ENCODE data around the gene MAN2B2.

MAN2B2 gene

DNA sequence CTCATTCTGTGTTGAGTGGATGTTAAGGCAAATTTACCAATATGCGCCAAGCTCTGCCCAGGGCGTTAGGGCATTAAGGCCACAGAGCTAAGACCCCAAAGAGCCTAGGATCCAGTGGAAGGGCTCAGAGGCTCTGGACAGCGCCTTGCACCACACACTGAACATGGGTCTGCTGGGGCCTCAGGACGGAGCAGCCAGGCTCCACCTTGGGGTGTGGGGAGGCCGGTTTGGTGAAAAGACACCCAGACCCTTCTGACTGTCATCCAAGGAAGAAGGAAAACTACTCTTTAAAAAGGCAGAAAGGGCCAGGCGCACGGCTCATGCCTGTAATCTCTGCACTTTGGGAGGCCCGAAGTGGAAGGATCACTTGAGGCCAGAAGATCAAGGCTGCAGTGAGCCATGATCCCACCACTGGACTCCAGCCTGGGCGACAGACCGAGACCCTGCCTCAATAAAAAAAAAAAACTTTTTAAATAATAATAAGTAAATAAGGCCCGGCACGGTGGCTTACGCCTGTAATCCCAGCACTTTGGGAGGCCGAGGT lies 64.2 kb downstream of the MAN2B2 start:
- peaks cover 17% of the 10 kb centered on the region for H3K79me2 ChIP-seq (ENCODE audit: insufficient read depth, low read length)
- no peaks in the 10 kb centered on the region for H3K9me3 ChIP-seq (ENCODE audit: insufficient read depth, low read length)
- no peak overlapping the region for H3K27ac ChIP-seq (ENCODE audit: low read depth, low read length)
- H3K9me2 ChIP-seq (replicated peaks; ENCODE audit: insufficient read depth, low read length) = no peaks in the 10 kb centered on the region
- H3K4me3 ChIP-seq (ENCODE audit: insufficient read depth, low read length, poor library complexity, severe bottlenecking) = no peak overlapping the region
- no peak overlapping the region for H3K4me2 ChIP-seq (ENCODE audit: low read depth, low read length, poor library complexity, severe bottlenecking)
- H3K27me3 ChIP-seq (ENCODE audit: low read length) = no peaks in the 10 kb centered on the region
- H4K20me1 ChIP-seq (ENCODE audit: low read depth, low read length) = peaks cover 18% of the 10 kb centered on the region; the same call in 1 of the 2 replicates
- TF ChIP-seq EZH2phosphoT487 (conservative IDR thresholded peaks at IDR 0.05; ENCODE audit: low read length) = no peak
- TF ChIP-seq, protein P1, sequence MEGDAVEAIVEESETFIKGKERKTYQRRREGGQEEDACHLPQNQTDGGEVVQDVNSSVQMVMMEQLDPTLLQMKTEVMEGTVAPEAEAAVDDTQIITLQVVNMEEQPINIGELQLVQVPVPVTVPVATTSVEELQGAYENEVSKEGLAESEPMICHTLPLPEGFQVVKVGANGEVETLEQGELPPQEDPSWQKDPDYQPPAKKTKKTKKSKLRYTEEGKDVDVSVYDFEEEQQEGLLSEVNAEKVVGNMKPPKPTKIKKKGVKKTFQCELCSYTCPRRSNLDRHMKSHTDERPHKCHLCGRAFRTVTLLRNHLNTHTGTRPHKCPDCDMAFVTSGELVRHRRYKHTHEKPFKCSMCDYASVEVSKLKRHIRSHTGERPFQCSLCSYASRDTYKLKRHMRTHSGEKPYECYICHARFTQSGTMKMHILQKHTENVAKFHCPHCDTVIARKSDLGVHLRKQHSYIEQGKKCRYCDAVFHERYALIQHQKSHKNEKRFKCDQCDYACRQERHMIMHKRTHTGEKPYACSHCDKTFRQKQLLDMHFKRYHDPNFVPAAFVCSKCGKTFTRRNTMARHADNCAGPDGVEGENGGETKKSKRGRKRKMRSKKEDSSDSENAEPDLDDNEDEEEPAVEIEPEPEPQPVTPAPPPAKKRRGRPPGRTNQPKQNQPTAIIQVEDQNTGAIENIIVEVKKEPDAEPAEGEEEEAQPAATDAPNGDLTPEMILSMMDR (IDR thresholded peaks at IDR 0.05; ENCODE audit: insufficient read depth, low read length, poor library complexity, severe bottlenecking) = no peak
- peaks cover 5% of the 10 kb centered on the region; the same call in 1 of the 2 replicates for H3F3A ChIP-seq (ENCODE audit: insufficient read depth)
- H2AFZ ChIP-seq (ENCODE audit: low read depth, low read length, severe bottlenecking) = no peak overlapping the region
- no peak overlapping the region for H3K9ac ChIP-seq (ENCODE audit: low read length)
- peaks cover 16% of the 10 kb centered on the region for H3K36me3 ChIP-seq (ENCODE audit: low read length)

DNA sequence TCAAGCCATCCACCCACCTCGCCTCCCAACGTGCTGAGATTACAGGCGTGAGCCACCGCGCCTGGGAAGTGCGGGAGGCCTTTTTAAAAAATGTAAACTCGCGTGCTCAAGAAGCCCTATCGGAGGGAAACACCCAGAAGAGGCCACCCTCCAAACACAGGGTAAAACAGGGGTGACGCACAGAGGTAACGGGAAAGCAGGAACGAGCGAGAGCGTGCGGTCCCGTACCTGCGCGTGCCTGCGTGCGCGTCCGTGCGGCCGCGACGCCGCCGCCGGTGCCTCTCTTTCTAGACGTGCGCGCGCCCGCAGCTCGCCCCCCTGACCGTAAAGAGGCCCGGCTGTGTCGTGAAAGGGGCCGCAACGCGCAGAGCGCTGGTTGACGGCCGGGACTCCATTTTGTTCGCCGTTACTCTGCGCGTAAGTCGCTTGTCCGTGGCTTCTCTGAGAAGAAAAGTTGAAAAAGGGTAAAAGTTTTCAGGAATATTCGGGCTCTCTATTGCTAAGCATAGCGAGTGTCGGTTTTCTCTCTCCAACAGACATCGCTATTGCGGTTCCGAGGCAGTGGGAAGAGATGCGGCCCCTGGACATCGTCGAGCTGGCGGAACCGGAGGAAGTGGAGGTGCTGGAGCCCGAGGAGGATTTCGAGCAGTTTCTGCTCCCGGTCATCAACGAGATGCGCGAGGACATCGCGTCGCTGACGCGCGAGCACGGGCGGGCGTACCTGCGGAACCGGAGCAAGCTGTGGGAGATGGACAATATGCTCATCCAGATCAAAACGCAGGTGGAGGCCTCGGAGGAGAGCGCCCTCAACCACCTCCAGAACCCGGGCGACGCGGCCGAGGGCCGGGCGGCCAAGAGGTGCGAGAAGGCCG lies 65.5 kb downstream of the MAN2B2 start, which contains the start of gene MRFAP1:
MRFAP1 (plus strand) TSS at position 394 of the 872 bp plus-strand sequence; CDS start at position 572, 178 bp downstream.
- H4K20me1 ChIP-seq (ENCODE audit: low read depth, low read length) = peaks cover 18% of the 10 kb centered on the region; the same call in 1 of the 2 replicates
- peak within 1 kb of the TSS; percentile 74 for H2AFZ ChIP-seq (ENCODE audit: low read depth, low read length, severe bottlenecking)

DNA sequence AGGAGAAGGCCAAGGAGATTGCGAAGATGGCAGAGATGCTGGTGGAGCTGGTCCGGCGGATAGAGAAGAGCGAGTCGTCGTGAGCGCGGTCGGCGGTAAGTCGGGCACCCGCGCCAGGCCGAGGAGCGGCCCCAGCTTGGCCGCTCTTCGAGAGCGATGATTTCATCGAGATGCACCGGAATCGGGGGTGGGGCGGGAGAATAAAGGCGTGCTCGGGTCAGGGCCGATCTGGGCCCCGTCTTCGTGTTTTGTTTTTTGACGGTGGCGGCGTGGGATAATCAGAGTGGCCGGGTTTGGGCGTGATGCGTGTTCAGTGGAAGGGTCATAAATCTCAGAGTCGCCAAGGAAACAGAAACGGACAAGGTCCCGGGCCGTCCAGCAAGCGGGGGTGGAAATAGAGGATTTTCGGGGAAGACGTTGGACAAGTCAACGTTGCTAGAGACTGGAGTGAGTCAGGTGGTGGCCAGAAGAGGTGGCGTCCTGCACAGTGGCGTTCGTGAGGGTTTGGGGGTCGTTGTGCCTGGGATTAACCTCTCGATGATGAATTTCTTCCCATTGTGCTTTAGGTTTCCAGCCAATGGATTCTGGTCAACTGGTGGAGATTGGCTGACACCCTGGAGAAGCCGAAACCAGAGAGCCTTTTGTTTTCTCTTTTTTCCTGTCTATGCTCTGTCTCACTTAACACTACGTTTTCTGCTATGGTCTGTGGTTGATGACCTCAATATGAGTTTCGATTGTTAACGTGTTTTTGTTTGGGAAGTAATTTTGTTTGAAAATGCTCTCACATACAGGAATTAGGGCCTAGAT lies 66.4 kb downstream of the MAN2B2 start:
- no peaks in the 10 kb centered on the region for H3K9me3 ChIP-seq (ENCODE audit: insufficient read depth, low read length)

More for the DNA sequence above, 65.5 kb downstream of the MAN2B2 start, which contains the start of gene MRFAP1:
- Histone ChIP-seq H3K79me2 (ENCODE audit: insufficient read depth, low read length) (peaks cover 17% of the 10 kb centered on the region), H3K9me3 (ENCODE audit: insufficient read depth, low read length) (no peaks in the 10 kb centered on the region), H3K27ac (ENCODE audit: low read depth, low read length) (peak within 1 kb of the TSS; percentile 73), H3K36me3 (ENCODE audit: low read length) (peaks cover 16% of the 10 kb centered on the region), H3K27me3 (ENCODE audit: low read length) (no peaks in the 10 kb centered on the region), H3K9ac (ENCODE audit: low read length) (peak within 1 kb of the TSS; percentile 93), H3F3A (ENCODE audit: insufficient read depth) (peaks cover 5% of the 10 kb centered on the region; the same call in 1 of the 2 replicates), H3K9me2 (replicated peaks; ENCODE audit: insufficient read depth, low read length) (no peaks in the 10 kb centered on the region), H3K4me3 (ENCODE audit: insufficient read depth, low read length, poor library complexity, severe bottlenecking) (peak within 1 kb of the TSS; percentile 83), H3K4me2 (ENCODE audit: low read depth, low read length, poor library complexity, severe bottlenecking) (peak within 1 kb of the TSS; percentile 83)
- TF ChIP-seq, protein P1 (IDR thresholded peaks at IDR 0.05; ENCODE audit: insufficient read depth, low read length, poor library complexity, severe bottlenecking) = no peak
- no peak for TF ChIP-seq EZH2phosphoT487 (conservative IDR thresholded peaks at IDR 0.05; ENCODE audit: low read length)

More for the DNA sequence above, 66.4 kb downstream of the MAN2B2 start:
- Histone ChIP-seq H3K79me2 (ENCODE audit: insufficient read depth, low read length) (peaks cover 17% of the 10 kb centered on the region), H3K27ac (ENCODE audit: low read depth, low read length) (peak overlapping the region; percentile 73), H3F3A (ENCODE audit: insufficient read depth) (peaks cover 5% of the 10 kb centered on the region; the same call in 1 of the 2 replicates), H3K4me3 (ENCODE audit: insufficient read depth, low read length, poor library complexity, severe bottlenecking) (peak overlapping the region; percentile 83), H3K9ac (ENCODE audit: low read length) (peak overlapping the region; percentile 93), H3K9me2 (replicated peaks; ENCODE audit: insufficient read depth, low read length) (no peaks in the 10 kb centered on the region), H3K4me2 (ENCODE audit: low read depth, low read length, poor library complexity, severe bottlenecking) (peak overlapping the region; percentile 83), H4K20me1 (ENCODE audit: low read depth, low read length) (peaks cover 18% of the 10 kb centered on the region; the same call in 1 of the 2 replicates), H3K27me3 (ENCODE audit: low read length) (no peaks in the 10 kb centered on the region), H3K36me3 (ENCODE audit: low read length) (peaks cover 16% of the 10 kb centered on the region), H2AFZ (ENCODE audit: low read depth, low read length, severe bottlenecking) (peak overlapping the region; percentile 42)
- TF ChIP-seq EZH2phosphoT487 (conservative IDR thresholded peaks at IDR 0.05; ENCODE audit: low read length) = no peak
- TF ChIP-seq, protein P1 (IDR thresholded peaks at IDR 0.05; ENCODE audit: insufficient read depth, low read length, poor library complexity, severe bottlenecking) = no peak
